HG03060 (cell line): ENCODE measurements around the gene SAA2.
"Not testable (repeated sequence)": the region's sequence is repeated elsewhere in the genome, so short reads cannot be mapped to it uniquely, and the experiment has no call there.

ENCODE experiments used
- ATAC-seq: cut with Tn5 transposase; IDR thresholded peaks from one replicate; pipeline ENCODE4 v1.9.1; 2021; ENCODE audit warnings: low read depth, moderate number of reproducible peaks; ENCODE audit not compliant: unreplicated experiment

SAA2 gene

DNA sequence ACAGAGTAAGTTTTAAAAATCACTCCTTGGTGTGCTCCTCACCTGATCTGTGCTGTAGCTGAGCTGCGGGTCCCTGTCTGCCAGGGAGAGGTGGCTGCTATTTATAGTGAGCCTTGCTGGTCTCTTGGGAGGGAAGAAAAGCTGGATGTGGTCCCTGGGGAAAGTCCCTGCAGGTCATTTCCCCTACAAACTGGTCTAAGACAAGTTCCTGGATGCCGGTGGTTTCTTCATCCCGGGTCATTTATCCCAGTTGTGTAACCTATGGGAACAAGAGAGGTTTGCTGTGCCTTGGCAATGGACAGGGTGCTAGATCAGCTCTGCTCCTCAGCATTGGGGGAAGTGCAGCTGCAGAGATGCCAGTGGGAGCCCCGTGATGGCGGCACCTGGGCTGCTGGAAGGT is at the start of gene SAA2:
Gene SAA2, minus strand, starts transcription at position 108 of the 400 bp plus-strand sequence. CDS start 657 bp downstream, outside the sequence.
- ATAC-seq: no peak

DNA sequence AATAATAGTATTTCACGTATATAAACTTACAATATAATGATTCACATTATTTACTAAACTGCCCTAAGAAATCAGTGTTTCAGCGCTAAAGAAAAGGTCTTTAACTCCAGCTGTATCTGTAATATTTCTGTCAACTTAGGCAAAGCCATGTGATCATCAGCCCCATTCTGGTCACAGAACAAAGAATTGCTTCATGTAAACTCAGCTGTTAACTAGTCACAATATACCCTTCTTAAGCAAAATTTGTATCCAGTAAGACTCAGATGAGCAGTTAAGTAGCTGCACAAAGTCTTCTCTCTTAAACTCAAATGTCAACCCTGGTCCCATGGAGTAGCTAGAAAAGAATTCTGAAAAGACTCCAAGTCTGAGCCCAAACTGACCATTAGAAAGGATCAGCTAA is 46.8 kb upstream of the SAA2 start:
- ATAC-seq: no peak

DNA sequence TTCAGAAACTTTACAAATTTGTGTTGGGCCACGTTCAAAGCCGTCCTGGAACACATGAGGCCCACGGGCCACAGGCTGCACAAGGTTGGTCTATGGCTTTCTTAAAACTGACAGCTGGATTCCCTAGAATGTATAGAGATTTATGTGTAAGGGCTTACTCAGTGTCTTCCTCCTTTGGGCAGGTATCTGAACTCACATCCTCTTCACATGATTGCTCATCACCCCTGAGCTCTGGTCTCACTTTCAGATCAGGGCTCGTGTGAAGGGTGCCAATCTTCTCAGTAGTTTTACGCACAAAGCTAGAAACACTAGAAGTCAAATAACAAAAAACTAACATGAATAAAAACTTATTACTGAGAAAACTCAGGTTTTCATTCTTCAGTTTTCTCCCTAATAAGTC is 46.4 kb upstream of the SAA2 start:
- no peak for ATAC-seq

DNA sequence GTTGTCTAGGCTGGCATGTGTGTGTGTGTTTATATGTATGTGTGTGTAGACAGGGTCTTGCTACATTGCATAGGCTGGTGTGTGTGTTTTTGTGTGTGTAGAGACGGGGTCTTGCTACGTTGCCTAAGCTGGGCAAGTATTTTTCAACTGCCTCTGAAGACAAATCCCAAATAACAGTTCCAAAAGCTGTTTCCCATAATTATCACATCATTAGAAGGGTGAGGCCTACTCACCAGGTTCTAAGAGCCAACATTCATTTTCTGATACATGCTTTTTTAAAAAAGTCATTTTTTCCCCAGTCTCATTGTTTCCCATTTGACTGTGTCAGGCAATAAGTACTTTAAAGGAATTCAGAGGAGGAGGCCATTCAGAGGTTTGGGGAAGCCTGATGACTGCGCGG is 40.4 kb upstream of the SAA2 start:
- ATAC-seq: no peak

DNA sequence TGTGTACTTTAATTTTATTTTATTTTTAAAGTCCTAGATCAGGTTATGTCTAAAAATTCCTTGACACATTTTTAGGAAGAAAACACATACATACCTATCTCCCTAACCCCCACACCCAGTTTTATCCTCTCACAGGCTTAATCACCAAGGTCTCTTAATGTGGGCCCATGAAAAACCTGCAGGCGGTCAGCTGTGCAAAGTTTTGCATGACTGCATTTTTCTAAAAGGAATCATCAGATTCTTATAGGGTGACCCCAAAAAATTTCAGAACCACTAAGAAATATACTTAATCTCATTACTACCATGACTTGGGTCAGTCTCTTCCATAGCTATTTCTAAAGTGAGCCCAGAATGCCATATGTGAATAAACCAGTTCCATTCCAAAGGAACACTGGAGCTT is 37.4 kb upstream of the SAA2 start:
- ATAC-seq: no peak

DNA sequence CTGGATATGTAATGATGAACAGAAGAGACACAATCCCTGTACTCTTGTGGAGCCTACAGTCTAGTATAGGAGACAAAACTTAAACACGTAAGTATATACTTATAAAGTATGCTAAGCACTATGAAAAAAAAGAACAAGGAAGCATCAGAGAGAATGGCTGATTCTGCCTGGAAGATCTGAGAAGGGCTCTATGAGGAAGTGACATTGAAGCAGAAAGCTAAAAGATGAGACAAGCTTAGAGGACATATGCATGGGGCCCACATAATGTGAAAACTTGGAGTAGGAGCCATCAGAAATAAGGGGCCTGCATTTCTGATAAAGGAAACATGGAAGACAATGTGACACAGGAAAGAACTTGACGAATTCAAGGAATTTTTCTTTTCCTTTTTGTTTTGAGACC is 34.2 kb upstream of the SAA2 start:
- ATAC-seq: no peak

DNA sequence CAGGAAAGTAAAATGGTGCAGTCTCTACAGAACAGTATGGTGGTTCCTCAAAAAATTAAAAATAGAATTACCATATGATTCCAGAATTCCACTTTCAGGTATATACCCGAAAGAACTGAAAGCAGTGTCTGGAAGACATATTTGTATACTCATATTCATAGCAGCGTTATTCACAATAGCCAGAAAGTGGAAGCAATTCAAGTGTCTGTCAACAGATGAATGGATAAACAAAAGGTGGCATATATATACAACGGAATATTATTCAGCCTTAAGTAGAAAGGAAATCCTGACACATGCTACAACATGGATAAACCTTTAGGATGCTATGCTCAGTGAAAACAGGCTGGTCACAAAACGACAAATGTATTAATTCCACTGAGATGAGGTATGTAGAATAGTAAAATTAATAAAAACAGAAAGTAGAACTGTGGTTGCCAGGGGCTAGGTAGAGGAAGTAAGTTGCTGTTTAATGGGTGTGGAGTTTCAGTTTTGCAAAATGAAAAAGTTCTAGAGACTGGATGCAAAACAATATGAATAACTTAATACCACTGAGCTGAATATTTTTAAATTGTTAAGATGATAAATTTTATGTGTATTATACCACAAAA is 32.1 kb upstream of the SAA2 start:
- peak; percentile 78 for ATAC-seq

DNA sequence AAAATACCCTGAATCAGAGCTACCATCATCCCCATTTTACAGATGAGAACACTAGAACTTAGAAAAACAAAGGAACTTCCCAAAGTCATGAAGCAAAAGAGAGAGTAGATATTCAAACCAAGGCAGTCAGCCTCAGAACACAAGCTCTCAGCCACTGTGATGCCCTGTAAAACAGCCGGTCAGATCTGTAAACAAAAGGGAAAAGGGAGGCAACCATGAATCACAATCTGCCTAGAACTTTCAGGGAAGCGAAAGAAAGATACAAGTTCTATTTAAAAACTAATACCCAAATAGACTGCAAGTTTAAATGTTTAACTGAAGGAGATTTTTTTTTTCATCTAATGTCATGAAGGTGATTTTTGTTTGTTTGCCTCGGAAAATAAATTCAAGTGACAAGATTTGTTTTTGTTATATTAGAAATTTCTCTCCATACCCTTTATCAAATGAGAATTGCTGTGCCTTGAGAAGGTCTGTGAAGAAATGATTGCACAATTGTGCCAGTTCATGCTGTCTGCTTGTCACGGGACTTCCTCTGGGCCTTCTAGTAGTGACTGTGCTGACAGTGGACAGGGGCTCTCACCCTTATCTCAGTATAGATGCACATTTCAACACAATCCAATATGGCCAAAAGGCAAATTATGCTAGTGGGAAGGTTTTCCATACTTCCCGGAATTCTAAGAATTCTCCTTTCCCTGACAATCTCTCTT is 29.2 kb upstream of the SAA2 start:
- no peak for ATAC-seq

DNA sequence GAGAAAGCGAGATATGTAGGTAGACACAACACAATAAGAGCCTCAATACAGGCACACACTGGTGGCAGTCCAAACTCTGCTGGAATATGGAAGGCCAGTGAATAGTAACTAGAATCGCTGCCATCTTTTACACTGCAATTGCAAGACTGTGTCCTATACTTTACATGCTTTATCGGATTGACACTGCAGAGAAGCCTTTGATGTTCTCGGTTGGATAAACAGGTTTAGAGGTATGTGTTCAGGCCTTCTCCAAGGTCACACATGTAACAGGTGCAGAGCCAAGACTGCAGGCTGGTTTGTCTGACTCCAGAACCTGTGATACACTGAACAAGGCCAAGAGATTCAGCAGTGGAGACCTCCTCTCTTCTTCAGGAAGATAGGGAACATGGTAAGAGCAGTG is 22.7 kb upstream of the SAA2 start:
- ATAC-seq: no peak

DNA sequence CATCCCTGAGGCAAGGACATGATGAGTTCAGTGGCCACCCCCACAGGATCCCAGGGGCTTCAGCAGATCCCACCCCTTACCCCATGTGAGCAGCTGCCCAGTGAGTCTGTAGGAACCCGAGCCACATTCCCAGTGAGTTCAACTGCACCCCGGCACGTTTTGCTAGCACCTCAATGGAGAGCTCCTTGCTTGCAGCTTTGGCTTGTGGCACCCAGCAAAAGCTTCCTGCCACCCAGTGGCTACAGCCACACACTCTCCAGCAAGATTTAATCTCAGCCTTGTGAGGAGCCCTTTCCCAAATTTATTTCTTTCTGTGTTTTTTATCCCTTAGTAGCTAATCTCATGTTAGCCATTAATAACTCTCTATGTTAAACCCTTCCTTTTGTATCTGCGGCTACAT is 21.6 kb upstream of the SAA2 start:
- no peak for ATAC-seq

DNA sequence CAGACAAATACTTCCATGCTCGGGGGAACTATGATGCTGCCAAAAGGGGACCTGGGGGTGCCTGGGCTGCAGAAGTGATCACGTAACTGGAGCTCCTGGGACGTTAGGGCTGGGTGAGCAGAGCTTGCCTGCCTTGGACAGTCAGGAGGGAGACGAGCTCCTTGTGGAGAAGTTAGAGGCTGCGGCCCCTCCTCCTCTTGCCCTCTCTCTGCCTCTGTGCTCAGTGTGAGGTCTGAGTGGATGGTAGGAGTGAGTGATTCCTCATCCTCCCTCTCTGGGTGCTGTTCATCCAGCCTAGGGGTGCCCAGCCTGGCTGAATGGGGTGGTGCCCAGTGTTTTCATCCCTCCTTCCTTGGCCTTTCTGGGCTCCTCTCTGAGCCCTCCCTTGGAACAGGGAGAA is 20.8 kb upstream of the SAA2 start:
- not testable (repeated sequence) for ATAC-seq

DNA sequence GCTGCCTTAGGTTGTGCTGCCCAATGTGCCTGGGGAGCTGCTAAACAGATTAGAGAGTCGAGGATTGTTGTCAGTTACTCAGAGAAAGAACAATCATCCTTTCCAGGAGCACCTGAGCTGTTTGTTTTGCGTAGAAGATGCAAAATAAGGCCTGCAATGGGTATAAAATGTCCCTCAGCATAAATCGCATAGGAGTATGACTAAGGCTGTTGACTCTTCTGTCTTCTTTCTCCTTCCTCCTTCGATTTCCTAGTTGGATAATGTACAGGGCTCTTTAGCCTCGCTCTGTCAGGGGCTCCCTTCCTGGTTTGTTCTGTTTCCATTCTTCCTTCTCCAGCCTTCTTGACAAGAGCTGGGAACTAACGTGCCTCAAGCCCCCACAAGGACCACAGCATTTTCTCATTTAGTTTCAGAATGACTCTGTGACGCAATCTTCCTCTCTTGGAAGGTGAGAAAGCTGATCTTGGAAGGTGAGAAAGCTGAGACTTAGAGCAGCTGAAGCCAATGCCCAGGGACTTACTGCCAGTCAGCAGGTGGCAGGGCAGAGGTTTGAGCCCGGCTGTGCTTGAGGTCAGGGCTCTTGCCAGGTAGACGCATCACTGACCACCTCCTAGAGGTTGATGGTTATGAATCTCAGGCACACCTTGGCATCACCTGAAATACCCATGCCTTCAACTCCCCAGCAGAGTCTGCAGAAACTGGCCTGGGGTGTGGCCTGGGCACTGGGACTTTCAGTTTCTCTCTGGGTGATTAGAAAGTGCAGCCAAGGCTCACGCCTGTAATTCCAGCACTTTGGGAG is 19.1 kb upstream of the SAA2 start:
- ATAC-seq: peak; percentile 37

DNA sequence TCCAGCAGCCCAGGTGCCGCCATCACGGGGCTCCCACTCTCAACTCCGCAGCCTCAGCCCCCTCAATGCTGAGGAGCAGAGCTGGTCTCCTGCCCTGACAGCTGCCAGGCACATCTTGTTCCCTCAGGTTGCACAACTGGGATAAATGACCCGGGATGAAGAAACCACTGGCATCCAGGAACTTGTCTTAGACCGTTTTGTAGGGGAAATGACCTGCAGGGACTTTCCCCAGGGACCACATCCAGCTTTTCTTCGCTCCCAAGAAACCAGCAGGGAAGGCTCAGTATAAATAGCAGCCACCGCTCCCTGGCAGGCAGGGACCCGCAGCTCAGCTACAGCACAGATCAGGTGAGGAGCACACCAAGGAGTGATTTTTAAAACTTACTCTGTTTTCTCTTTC is 17.5 kb upstream of the SAA2 start, which contains the start of gene SAA1:
Gene SAA1, plus strand, starts transcription at position 316 of the 400 bp plus-strand sequence. CDS start 624 bp downstream, outside the sequence.
- no peak for ATAC-seq

DNA sequence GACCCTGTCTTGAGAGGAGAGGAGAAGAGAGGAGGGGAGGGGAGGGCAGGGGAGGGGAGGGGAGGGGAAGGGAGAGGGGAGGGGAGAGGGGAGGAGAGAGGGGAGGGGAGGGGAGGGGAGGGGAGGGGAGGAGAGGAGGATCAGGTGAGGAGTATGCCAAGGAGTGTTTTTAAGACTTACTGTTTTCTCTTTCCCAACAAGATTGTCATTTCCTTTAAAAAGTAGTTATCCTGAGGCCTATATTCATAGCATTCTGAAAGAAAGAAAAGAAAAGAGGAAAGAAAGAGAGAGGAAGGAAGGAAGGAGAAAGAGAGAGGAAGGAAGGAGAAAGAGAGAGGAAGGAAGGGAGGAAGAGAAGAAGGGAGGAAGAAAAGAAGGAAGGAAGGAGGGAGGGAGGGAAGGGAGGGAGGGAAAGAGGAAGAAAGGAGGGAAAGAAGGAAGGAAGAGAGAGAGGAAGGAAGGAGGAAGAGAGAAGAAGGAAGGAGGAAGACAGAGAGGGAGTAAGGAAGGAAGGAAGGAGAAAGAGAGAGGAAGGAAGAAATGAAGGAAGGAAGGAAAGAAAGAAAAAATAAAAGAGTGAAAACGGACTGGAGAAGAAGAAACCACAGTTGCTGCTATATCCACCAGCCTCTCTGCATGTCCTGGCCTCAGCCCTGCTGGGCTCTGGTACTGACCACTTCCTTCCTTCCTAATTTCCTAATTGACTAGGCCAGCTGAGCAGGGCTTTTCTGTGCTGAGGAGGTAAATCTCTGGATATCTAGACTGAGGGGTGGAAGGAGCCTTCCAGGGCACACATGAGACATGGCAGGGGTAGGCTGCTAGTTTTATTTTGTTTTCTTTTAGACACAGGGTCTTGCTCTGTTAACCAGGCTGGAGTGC is 16.4 kb upstream of the SAA2 start:
- no peak for ATAC-seq

DNA sequence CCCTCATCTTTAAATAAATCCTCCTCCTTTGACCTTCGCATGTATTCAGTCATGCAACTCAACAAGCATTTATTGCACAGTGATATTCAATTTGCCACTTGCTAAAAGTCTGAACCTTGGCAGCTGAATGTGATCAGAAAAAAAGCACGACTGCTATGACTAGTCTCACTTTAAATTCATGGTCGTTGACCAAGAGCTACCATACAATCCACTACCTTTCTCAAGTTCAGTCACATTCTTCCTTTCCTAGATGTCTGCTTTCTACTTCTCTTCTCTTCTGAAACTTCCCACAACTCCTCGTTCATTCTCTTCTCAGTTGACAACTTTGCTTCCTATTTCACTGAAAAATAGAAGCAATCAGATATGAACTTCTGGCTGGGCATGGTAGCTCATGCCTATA is 15.6 kb upstream of the SAA2 start:
- no peak for ATAC-seq

DNA sequence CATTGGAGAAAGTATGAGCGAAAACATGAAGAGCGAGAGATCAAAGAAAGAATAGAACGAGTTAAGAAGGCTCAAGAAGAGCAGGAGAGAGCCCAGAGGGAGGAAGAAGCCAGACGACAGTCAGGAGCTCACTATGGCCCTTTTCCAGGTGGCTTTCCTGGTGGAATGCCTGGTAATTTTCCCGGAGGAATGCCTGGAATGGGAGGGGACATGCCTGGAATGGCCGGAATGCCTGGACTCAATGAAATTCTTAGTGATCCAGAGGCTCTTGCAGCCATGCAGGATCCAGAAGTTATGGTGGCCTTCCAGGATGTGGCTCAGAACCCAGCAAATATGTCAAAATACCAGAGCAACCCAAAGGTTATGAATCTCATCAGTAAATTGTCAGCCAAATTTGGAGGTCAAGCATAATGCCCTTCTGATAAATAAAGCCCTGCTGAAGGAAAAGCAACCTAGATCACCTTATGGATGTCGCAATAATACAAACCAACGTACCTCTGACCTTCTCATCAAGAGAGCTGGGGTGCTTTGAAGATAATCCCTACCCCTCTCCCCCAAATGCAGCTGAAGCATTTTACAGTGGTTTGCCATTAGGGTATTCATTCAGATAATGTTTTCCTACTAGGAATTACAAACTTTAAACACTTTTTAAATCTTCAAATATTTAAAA is 14.3 kb upstream of the SAA2 start:
- ATAC-seq: not testable (repeated sequence)

DNA sequence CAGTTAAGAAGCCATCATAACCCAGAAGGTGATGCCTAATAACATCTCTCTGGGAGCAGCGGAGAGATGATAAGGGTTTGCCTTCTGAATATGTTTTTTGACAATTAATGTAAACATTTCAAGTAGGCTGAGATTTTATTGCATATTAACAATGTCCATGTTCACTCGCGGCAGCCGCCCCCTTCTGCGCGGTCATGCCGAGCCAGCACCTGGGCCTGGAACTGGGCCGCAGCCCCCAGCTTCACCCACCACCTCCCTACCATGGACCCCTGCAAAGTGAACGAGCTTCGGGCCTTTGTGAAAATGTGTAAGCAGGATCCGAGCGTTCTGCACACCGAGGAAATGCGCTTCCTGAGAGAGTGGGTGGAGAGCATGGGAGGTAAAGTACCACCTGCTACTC is 13.3 kb upstream of the SAA2 start:
- no peak for ATAC-seq

DNA sequence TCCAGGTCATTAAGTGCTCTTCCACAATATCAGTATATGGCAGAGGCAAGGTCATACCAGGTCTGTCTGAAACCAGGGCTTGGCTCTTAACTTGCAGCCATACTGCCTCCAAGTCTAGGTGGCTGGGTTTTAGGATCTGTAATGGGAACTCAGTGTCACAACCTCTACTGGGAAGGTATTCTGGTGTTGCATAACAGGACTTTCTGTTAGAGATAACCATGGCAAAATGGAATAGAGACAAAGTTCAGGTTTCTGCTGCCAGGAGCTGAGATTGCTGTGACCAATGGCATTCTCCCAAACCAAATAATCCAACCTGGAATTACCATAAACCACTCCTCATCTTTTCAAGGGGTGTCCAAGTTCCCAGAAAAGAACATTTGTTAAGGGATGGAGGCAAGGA is 10.8 kb upstream of the SAA2 start:
- no peak for ATAC-seq

DNA sequence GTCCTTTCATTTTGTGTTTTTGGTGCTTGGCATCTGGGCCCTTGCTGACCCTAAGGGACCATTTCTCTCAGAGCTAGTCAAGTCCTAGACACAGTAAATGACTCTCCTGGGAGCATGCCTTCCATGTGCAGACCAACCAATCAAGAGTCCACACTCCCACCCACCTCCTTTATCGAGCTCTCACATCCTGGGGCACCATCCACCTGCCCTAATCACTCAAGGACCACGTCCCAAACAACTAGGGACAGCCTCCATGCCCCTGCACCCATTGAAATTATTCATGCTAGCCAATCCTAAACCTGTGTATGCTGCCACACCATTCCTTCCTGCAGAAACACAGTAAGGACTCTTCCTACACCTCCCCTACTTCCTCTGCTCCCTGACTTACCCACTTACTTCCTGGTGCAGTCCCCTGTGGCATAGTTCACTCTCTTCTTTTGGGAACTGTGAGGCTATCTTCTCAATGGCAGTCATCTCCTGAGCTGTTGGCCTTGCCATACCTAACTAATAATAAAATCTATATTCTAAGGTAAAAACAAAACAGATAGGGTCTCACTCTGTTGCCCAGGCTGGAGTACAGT is 6.4 kb upstream of the SAA2 start:
- no peak for ATAC-seq
